C1 segment of cervical spinal cord (tissue), 14 donors: Measurements from ENCODE around the gene SEC24B.
"Not testable (repeated sequence)": the region's sequence is repeated elsewhere in the genome, so short reads cannot be mapped to it uniquely, and the experiment has no call there.

Experiments used
- DNase-seq, 14 donors: peaks; one replicate each; lab custom pipeline; 2025; lab: John Stamatoyannopoulos, UW

Gene SEC24B

GRCh38 chr4:109506890-109507289, 73.3 kb downstream of the SEC24B start:
- no peak for DNase-seq

DNA sequence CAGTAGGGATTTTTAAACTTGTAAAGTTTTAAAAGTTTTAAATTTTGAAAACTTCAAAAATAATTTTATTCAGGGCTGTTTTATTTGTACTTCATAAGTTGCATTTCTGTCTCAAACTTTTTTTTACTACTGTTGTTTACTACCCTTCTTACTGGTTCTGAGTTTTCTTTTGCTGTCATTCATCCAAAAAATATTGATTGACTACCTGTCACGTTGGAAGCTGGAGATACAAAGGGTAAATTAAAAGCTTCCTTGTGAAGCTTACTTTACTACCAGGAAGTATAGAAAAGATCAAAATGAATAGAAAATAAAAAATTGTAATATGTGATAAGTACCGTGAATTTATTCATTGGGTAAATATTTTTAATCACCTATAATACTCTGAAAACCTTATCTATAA, 77.1 kb downstream of the SEC24B start:
- no peak for DNase-seq

DNA sequence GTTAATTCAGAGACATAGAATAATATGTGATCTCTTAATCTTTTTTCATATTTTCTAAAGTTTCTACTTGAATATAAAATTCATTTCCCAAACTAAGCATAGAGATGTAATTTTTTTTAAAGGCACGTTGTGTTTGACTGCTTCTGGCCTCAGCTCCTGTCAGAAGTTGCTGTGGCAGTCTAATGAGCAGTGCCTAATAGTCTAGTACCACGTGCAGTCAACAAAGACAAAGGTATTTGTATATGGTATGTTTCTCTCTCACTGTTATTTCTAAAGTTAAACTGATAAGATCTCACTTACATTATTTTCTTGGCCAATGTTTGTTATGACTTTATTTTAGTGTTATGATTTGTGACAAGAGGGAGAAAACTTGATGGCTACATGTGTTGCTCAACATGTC, 77.8 kb downstream of the SEC24B start:
- no peak for DNase-seq

GRCh38 chr4:109513368-109513767, 79.8 kb downstream of the SEC24B start:
- not testable (repeated sequence) for DNase-seq

DNA sequence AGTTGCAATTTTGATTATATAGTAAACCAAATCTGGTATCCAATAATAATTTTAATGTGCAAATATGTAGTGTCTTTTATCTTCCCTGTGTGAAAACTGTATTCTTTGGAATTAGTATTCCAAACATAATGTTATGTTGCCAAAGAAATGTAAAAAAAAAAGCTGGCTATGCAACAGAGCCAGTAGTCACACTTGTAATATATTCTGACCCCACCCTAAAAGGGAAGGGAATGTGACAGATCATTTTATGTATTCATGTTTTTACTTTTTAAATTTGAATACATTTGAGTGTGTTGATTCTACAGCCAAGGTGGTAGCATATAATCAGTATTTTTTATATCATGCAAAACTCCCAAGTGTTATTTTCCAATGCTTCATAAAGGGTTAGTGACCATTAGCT, 98.6 kb downstream of the SEC24B start:
- no peak for DNase-seq

DNA sequence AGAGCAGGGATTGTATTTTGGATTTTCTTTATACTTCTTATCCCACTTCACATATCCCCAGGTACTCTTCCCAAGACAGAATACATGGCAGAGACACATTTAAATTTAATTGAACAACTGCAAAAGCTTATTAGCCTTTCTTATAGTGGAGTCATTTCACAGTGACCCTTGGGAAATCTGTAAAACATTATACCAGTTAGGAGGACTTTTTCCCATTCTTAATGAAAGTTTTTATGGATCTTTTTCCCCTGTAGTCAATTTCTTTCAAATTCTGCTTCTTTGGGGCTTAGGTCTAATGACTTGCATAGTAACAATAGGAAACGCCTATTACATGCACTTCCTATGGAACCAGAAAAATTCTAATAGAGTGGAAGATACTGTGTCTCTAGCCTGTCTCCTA, 111.8 kb downstream of the SEC24B start:
- DNase-seq = no peak

DNA sequence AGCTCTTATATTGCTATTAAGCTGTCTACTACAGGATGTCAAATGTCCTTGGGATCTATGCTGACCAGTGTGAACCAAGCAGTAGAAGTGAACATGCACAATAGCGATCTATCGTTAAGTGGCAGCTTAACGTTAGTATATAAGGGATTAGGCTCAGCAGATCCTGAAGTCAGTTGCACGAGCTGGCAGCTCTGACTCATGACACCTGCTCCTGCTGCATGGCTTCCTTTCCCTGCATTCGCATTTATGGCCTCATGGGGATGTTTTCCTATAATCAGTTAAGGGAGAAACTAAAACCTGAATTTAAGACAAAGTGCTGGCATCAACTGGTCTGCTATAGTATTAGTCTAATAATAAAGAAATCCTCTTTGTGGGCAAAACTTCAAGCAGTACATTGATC, 113.8 kb downstream of the SEC24B start:
- no peak for DNase-seq

DNA sequence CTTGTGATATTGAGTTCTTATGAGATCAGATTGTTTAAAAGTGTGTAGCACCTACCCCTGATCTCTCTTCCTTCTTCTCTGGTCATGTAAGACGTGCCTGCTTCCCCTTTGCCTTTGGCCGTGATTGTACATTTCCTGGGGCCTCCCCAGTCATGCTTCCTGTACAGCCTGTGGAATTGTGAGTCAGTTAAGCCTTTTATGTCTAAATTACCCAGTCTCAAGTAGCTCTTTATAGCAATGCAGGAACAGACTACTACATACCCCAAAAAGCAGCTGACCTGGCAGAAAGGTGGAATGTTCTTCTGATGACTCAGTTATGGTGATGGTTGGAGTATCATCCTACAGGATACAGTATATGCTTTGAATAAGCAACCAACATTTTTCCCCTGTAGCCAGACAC, 115.0 kb downstream of the SEC24B start:
- DNase-seq = peak in 2 of 14 donors; percentile 5 to 9

DNA sequence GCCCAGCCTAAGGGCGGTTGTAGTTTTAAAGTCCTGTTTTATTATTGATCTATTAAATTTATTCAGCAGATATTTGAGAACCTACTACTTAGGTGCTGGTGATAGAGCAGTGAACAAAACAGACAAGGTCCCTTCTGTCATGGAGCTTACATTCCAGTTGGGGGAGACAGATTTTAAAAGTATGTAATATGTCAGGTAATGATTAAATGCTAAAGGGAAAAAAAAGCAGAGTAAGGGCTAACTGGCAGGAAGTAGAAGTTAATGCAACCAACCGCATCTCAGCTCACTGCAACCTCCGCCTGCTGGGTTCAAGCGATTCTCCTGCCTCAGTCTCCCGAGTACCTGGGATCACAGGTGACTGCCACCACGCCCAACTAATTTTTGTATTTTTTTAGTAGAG, 118.6 kb downstream of the SEC24B start:
- DNase-seq = no peak

- no peak for DNase-seq
Observed at GRCh38 chr4:109553130-109553529, 119.5 kb downstream of the SEC24B start.

DNA sequence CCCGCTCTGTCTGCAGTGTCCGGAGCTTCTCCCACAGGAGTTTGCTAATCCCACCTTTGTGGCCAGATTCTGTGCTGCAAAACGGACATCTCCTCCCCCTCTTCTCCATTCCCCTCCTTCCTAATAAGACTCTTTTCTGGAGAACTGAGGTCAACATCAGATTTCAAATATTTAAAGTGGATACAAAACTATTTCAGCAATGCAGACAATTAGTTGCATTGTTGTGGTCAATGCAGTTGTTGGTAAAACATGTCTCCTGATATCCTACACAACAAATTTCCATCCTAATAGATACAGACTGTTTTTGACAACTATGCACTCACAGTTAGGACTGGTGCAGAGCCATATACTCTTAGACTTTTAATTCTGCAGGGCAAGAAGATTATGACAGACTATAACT, 121.4 kb downstream of the SEC24B start:
- no peak for DNase-seq

- DNase-seq = no peak
Observed at GRCh38 chr4:109557433-109557832, 123.8 kb downstream of the SEC24B start.

GRCh38 chr4:109558095-109558494, 124.5 kb downstream of the SEC24B start:
- not testable (repeated sequence) for DNase-seq

DNA sequence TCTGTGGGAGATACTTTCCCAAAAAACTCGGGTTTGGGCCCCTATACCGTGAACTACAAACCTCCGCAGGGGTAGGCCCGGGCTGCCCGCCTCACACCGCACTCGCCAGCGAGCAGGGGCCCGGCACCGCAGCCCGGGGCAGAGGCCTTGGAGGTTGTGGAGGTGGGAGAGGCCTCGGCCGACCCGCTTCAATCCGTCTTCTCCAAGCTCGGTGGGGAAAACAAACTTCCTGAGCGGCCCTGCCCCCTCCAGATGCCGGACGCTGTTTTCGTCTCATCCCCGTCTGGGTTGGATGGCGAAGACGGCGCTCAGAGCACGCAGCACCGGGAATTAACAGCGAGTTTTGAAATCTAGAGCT, 126.0 kb downstream of the SEC24B start:
- DNase-seq = peak in 3 of 14 donors; percentile 20 to 47 (median 47)

GRCh38 chr4:109559983-109560686, 126.5 kb downstream of the SEC24B start, which contains the start of gene MCUB:
Gene MCUB (plus strand): TSS chr4:109560246. CDS start chr4:109560338, 92 bp downstream.
- DNase-seq = peak in 12 of 14 donors; percentile 12 to 72 (median 42)

DNA sequence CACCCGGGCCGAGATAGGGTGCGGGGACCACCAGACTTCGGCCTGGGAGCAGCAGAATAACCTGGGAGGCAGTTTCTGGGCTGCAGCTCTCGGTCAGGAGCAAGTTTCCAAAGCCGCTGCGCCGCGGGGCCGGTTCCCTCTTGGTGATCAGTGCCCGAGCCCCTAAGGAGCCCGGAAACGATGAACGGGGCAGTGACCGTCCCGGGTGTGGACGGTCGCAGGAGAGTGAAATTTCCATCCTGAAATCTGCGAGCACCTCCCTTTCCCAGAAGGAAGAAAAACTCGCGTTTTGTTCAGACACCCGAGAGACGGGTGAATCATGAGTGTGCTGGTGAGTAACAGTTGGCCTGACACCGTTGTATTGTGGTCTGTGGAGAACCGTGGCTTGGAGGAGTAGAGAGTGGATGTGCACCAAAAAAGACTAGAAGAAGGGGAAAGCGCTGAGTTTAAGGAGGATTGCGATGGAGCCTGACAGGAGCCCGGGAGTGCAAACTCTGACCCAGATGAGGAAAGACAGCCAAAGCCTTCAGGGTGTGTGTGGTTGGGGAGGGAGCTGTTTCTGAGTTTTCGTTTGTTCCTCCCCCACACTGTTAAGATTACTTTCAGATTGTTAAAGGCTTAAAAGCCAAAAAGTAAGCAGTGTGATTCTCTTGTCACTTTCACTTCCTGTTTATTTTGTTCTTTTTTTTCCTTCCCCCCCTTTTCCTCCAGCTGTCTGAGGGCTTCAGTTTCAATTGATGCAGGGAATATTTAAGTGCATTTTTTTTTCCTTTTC, 127.3 kb downstream of the SEC24B start:
- DNase-seq = peak in 9 of 14 donors; percentile 29 to 73 (median 60)

DNA sequence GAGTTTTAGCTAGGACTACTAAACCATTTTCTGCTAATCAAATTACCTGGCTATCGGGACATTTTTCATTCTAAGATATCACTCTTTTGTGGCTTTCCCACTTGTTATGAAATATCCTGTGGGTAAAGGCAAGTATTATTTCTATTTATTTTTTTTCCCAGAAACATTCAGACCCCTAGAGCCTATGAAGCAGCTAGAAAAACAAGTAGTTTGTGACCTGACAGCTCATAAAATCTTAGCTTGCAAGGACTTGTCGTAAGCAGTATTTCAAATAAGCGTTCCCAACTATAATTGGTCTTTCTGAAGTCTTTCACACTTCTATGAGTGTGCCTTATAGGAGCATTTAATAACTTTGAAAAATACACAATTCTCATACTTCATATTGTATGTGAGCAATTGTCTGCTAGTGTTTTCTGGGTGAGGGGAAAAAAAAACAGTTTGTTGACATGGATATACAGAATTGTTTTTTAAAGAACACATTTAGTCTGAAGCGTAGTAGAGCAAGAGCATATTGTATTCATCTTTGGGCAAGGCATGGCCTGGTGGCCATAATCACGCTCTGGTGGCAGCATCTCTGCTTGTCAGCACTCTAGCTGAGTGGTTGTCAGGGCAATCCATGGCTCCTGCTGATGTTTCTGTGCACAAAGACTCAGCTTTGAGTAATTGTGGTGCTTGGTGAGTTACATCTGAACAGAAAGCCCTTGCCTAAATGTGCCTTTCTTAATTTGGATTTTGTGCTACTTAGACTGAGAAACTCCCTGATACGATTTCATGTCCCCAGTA, 129.0 kb downstream of the SEC24B start:
- DNase-seq = peak in 2 of 14 donors; percentile 2 to 6

GRCh38 chr4:109571494-109571893, 137.9 kb downstream of the SEC24B start:
- no peak for DNase-seq

DNA sequence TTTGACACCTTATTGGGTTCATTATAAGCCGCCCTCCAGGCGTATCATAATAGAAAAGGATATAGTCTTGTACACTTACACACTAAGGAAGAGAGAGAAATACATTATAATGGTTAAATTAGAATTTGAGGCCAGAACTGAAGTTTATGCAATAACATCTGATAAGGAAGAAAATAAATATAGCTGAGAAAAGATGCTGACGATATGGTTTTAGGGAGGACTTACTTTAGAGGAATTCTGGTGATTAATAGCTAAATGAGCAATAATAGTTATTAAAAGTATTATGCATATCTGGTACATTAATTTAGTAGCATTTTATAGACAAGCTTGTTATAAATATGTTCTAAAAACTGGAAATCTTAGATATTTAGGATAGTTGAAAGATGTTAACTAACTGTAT, 138.5 kb downstream of the SEC24B start:
- no peak for DNase-seq

- no peak for DNase-seq
Observed at GRCh38 chr4:109574443-109574850, 140.8 kb downstream of the SEC24B start.

- no peak for DNase-seq
Observed at GRCh38 chr4:109574931-109575804, 141.6 kb downstream of the SEC24B start.
